ENCODE results near the gene CD274.

GRCh38 chr9:5482194-5482593 lies 31.9 kb downstream of the CD274 start:
- TF ChIP-seq CTCF (IDR thresholded peaks at IDR 0.05; ENCODE audit: insufficient read depth, low read length) (no peak), REST (IDR thresholded peaks at IDR 0.05; ENCODE audit: insufficient replicate concordance, low read depth) (no peak), POLR2AphosphoS5 (IDR thresholded peaks at IDR 0.05; ENCODE audit: low read depth) (no peak)

Measured in HL-60 (cell line).